Colonic mucosa (tissue), 4 donors: ENCODE data around the gene UNC5A. TPM values are rescaled to one million over a fixed set of nuclear protein-coding genes. Genes with fewer than 3 reads are reported as not detected.

ENCODE experiments used
- DNase-seq: peaks from one replicate; pipeline ENCODE4 v3.0.0-alpha.2; 2020
- H3K27ac ChIP-seq: fragments of 200-600 bp; one replicate; pipeline ENCODE4 v1.8.0; 2021
- H3K27me3 ChIP-seq: fragments of 200-600 bp; one replicate; pipeline ENCODE4 v1.8.0; 2021
- H3K36me3 ChIP-seq: fragments of 200-600 bp; one replicate; pipeline ENCODE4 v1.8.0; 2021
- H3K4me1 ChIP-seq: fragments of 200-600 bp; one replicate; pipeline ENCODE4 v1.8.0; 2021; ENCODE audit warnings: mild to moderate bottlenecking
- H3K4me3 ChIP-seq: fragments of 200-600 bp; one replicate; pipeline ENCODE4 v1.8.0; 2021
- H3K9ac ChIP-seq, 2 donors: one replicate each; pipeline ENCODE4 v1.7.0; 2013; ENCODE audit warnings: control low read depth in 2 of 2, low read depth in 2 of 2, low read length in 2 of 2
- H3K9me3 ChIP-seq: fragments of 200-600 bp; one replicate; pipeline ENCODE4 v1.8.0; 2021
- intact Hi-C: fragments of 100-400 bp; cut with DNase I; formaldehyde crosslinking; loops from one replicate; pipeline ENCODE4 v1.14.1; 2022
- total RNA-seq, 2 donors: library from RNA; stranded (reverse); fragmentation: NEBNext Ultra II Directional in 1 of 2; extraction: Animal tissue kit (Norgen Biotek cat#: 25700) in 1 of 2; gene quantifications; one replicate each; pipeline ENCODE4 v1.2.1, GENCODE V29; 2021
- TF ChIP-seq, protein P1 (sequence below): fragments of 200-600 bp; IDR thresholded peaks from one replicate; pipeline ENCODE4 v1.8.0; 2022; ENCODE audit warnings: antibody characterized with exemption, mild to moderate bottlenecking
- donor health status: healthy.
- donor health status: DM: no; HTN: no; CAD: no.
- donor health status: DM: no; HTN: no; CAD: no.

Gene UNC5A
- total RNA-seq, 2 donors from 2014 or later, result not detected

- Histone ChIP-seq H3K4me3 (no peak overlapping the region), H3K27ac (no peak overlapping the region), H3K36me3 (no peaks in the 10 kb centered on the region), H3K9ac (no peak overlapping the region), H3K27me3 (no peaks in the 10 kb centered on the region), H3K9me3 (no peaks in the 10 kb centered on the region), H3K4me1 (no peaks in the 10 kb centered on the region)
- TF ChIP-seq, protein P1, sequence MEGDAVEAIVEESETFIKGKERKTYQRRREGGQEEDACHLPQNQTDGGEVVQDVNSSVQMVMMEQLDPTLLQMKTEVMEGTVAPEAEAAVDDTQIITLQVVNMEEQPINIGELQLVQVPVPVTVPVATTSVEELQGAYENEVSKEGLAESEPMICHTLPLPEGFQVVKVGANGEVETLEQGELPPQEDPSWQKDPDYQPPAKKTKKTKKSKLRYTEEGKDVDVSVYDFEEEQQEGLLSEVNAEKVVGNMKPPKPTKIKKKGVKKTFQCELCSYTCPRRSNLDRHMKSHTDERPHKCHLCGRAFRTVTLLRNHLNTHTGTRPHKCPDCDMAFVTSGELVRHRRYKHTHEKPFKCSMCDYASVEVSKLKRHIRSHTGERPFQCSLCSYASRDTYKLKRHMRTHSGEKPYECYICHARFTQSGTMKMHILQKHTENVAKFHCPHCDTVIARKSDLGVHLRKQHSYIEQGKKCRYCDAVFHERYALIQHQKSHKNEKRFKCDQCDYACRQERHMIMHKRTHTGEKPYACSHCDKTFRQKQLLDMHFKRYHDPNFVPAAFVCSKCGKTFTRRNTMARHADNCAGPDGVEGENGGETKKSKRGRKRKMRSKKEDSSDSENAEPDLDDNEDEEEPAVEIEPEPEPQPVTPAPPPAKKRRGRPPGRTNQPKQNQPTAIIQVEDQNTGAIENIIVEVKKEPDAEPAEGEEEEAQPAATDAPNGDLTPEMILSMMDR, result no peak
- intact Hi-C loops, result no loop called here
- no peak for DNase-seq
Measured at GRCh38 chr5:176779537-176779936, 30.8 kb upstream of the UNC5A start.

GRCh38 chr5:176780176-176781053 lies 29.9 kb upstream of the UNC5A start:
- intact Hi-C loops, result no loop called here
- no peak overlapping the region for H3K4me3 ChIP-seq
- H3K27me3 ChIP-seq, result no peaks in the 10 kb centered on the region
- no peaks in the 10 kb centered on the region for H3K9me3 ChIP-seq
- no peak overlapping the region for H3K9ac ChIP-seq
- H3K4me1 ChIP-seq, result no peaks in the 10 kb centered on the region
- no peak for DNase-seq
- no peak overlapping the region for H3K27ac ChIP-seq
- TF ChIP-seq, protein P1, result no peak
- no peaks in the 10 kb centered on the region for H3K36me3 ChIP-seq

- H3K4me3 ChIP-seq, result no peak overlapping the region
- no peaks in the 10 kb centered on the region for H3K27me3 ChIP-seq
- no peak overlapping the region for H3K27ac ChIP-seq
- DNase-seq, result no peak
- H3K4me1 ChIP-seq, result no peaks in the 10 kb centered on the region
- no peaks in the 10 kb centered on the region for H3K9me3 ChIP-seq
- no peaks in the 10 kb centered on the region for H3K36me3 ChIP-seq
- intact Hi-C loops, result no loop called here
- no peak overlapping the region for H3K9ac ChIP-seq
- TF ChIP-seq, protein P1, result no peak
Measured at GRCh38 chr5:176781054-176781375, 29.3 kb upstream of the UNC5A start.

GRCh38 chr5:176781638-176782570 lies 28.5 kb upstream of the UNC5A start:
- Histone ChIP-seq H3K4me3 (no peak overlapping the region), H3K9me3 (no peaks in the 10 kb centered on the region), H3K27ac (no peak overlapping the region), H3K36me3 (no peaks in the 10 kb centered on the region), H3K4me1 (no peaks in the 10 kb centered on the region), H3K9ac (no peak overlapping the region), H3K27me3 (no peaks in the 10 kb centered on the region)
- no peak for DNase-seq
- TF ChIP-seq, protein P1, result no peak
- intact Hi-C loops, result no loop called here

DNA sequence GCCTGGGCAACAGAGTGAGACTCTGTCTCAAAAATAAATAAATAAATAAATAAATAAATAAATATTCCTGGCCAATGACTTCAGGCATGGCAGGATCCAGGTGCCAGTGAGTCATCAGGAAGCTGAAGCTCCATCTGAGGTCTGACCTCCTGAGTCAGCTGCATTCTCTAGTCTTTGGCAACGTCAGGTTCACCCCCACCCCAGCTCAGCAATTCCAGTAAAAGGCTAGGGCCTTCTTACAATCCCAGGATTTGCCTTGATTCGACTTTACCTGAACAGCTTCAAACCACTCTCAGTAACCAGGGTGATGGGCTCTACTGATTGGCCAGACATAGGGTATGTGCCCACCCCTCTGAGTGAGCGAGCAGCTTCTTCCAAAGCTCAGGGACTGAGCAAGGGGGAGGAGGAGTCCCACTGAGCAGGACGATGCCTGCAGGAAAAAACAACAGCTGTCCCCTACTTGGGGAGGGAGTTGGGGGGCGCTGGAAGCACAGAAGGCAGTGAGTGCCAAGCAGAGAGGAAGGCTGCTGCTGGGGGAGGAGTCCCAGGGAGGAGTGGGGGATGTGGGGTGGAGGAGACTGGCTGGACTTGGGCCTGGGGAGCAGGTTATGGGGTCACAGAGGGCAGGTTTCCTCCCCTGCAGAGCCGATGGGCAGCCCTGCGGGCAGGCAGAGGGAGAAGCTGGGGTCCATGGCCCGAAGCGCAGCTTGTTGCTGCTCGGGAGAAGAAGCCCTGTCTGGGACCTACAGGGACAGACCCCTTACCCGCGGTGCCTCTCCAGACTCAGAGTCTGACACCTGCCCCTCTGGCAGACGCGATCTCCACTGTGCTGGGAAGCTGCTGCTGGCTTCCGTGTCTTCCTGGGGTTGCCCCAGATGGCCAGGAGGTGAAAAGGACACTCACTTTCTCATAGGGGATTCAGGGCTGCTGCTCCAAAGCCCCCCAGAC lies 25.9 kb upstream of the UNC5A start:
- DNase-seq, result no peak
- Histone ChIP-seq H3K27ac (no peak overlapping the region), H3K9me3 (no peaks in the 10 kb centered on the region), H3K4me3 (no peak overlapping the region), H3K36me3 (no peaks in the 10 kb centered on the region), H3K4me1 (no peaks in the 10 kb centered on the region), H3K9ac (no peak overlapping the region), H3K27me3 (no peaks in the 10 kb centered on the region)
- TF ChIP-seq, protein P1, result no peak
- intact Hi-C loops, result no loop called here
